ENCODE data around the gene ISM2.

The ISM2 gene

GRCh38 chr14:77459072-77459723 lies 39.4 kb downstream of the ISM2 start:
- H3K27ac ChIP-seq: peak overlapping the region; percentile 84
- TF ChIP-seq ZFX (IDR thresholded peaks at IDR 0.05; ENCODE audit: borderline replicate concordance): no peak
- TF ChIP-seq CTCF (IDR thresholded peaks at IDR 0.05): peak; percentile 79

DNA sequence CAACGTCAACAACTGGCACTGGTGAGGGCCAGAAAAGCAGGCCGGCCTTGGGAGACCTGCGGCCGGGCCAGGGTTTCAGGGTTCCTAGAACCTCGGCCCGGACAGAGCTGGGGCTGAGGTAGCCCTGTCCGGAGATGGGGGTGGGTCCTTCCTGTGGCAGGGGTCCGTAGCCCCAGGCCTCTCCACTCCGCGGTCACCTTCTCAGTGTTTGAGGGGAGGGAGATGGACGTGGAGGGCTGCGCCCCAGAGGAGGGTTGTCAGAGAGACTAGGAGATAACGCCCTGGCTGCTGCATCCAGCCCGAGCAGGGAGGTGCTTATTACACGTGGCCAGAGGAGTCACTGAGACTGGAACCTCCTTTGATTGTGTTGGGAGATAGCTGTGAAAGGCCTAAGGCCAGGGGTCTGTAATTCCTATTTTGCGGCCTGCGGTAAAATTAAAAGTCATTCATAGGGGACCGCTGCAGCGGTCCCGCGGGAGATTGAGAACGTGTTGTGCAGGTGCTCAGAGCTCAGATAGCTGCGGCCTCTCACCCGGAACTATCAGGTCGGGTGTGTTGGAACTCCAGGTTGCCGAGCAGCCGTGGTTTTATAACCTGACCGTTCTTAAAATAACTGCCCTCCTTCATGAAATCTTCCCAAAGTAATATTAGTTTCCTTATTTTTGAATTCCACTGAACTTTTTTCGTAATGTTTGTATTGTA lies 40.2 kb downstream of the ISM2 start:
- peak overlapping the region; percentile 84 for H3K27ac ChIP-seq
- TF ChIP-seq ZFX (IDR thresholded peaks at IDR 0.05; ENCODE audit: borderline replicate concordance): no peak
- no peak for TF ChIP-seq CTCF (IDR thresholded peaks at IDR 0.05)

DNA sequence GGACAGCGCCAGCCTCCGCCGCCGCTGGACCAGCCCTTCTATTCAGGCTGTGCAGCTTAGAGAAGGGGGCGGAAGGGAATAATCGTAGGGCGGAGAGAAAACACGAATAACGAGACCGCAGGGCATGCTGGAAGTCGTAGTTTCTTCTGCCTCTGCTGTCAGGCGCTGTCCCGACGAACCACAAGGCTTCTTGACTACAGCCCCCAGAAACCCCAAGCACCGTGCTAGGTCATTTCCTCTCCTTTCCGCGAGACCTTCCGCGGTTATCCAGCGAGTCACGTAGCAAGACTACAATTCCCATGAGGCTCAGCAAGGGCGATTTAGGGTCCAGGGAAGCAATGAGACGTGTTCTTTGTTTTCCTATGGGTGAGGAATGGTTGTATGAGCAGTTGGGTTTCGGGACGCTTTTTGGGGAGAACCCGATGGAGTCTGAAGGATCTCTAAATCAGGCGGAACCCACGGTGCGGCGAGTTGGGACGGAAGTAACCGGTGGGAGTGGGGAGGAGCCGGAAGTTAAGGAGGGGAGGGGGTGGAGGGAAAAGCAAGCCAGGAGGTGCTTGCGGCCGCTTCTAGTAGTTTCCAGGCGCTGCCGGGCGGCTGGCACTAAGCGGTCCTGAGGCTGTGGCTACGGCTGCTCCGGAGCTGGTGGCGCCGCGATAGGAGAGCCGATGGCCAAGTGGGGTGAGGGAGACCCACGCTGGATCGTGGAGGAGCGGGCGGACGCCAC lies 40.9 kb downstream of the ISM2 start, which contains the start of the genes AHSA1 and VIPAS39:
Gene AHSA1 (plus strand): TSS at position 572 of the 727 bp plus-strand sequence. CDS start 97 bp downstream, at position 669.
Gene VIPAS39 (minus strand): TSS at position 80 of the 727 bp plus-strand sequence. CDS start 3,499 bp downstream, outside the sequence.
- H3K27ac ChIP-seq: peak within 1 kb of the TSS; percentile 84
- TF ChIP-seq CTCF (IDR thresholded peaks at IDR 0.05): 0 out of 2 replicates have a peak, but pooled peaks have one; percentile 7
- TF ChIP-seq ZFX (IDR thresholded peaks at IDR 0.05; ENCODE audit: borderline replicate concordance): no peak

GRCh38 chr14:77457115-77457521 lies 41.5 kb downstream of the ISM2 start:
- H3K27ac ChIP-seq: peak overlapping the region; percentile 84
- TF ChIP-seq CTCF (IDR thresholded peaks at IDR 0.05): no peak

DNA sequence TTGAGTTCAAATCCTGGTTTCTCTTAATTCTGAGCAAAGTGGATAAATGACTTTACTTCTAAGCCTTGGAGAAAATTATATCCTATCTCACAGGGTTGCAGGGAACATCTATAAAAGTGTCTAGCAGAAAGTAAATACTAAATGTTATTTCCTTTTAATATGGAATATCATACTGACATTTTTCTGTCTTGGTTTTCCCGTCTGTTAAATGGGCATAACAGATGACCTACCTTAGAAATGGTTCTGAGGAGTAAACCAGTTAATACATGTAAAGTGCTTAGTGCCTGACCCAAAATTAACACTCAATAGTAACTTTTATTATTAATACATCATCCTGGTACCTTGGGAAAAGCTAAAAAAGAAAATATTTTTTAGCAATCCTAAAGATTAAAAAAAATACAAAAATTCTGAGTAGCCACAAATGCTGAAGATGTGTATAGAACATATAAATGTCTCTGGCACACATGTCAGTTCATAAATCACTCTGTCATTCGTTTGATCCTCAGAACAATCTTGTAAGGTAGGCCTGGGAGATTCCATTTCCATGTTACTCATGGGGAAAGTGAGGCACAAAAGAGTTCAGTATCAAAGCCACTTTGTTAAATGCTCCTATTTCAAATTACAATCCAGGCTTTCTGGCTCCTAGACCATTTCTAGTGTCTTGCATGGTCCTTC lies 42.5 kb downstream of the ISM2 start:
- no peak overlapping the region for H3K27ac ChIP-seq
- TF ChIP-seq CTCF (IDR thresholded peaks at IDR 0.05) (no peak), ZFX (IDR thresholded peaks at IDR 0.05; ENCODE audit: borderline replicate concordance) (no peak)

- H3K27ac ChIP-seq: no peak overlapping the region
- no peak for TF ChIP-seq CTCF (IDR thresholded peaks at IDR 0.05)
- TF ChIP-seq ZFX (IDR thresholded peaks at IDR 0.05; ENCODE audit: borderline replicate concordance): no peak
Measured at GRCh38 chr14:77442196-77442595, 56.4 kb downstream of the ISM2 start.

All from 22Rv1 (cell line).